GM21526 (cell line): ENCODE results near the gene HS3ST6.
"Not testable (repeated sequence)": the region's sequence is repeated elsewhere in the genome, so short reads cannot be mapped to it uniquely, and the experiment has no call there.

ENCODE experiments used
- ATAC-seq: cut with Tn5 transposase; IDR thresholded peaks from one replicate; pipeline ENCODE4 v1.9.1; 2021; ENCODE audit warnings: moderate library complexity; ENCODE audit not compliant: unreplicated experiment, low FRiP score

Gene HS3ST6

DNA sequence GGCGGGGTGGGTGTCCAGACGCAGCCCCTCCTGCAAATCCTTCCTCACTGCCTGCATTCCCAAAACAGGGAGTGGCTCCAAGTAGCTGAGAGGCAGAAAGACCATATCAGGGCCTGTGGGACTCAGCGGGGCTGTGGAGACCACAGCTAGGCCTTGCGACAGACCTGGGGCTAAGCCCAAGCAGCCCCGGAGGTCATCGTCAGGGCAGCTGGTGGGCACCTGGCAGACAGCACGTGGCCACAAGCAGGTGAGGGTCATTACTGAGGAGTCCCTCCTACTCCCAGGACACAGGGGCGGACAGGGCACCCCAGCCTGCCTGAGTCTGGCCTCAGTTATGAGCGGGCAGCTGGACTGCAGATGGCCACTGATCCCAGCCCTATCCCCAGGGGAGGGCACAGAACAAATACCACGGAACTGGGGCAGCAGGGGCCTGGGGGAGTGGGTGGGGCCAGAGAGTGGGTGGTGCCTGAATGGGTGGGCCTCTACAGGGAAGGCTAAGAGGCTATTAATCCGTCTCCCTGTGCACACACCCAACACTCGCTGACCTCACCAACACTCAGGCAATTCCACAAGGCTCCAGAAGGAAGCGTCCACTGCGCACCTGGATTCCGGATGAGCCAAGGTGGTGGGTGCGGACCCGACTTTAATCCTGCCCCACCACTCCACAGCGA is 8.5 kb downstream of the HS3ST6 start:
- no peak for ATAC-seq

DNA sequence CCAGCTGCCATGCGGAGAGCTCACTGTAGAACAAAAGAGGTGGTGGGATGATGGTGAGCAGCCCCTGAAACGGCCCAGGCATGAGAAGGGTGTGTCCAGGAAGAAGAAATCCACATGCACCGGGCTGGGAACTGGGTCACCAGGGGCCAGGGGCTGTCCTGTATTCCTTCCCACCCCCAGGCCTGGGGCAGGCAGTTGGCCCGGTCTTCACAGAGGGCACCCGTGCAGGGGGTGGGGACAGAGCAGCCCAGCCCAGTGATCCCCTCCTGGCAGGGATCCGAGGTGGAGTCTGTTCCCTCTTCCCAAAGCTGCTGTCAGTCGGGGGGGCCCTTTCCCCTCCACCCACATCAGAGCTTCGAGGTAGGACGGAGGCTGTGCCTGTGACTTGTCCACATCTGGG is 9.2 kb downstream of the HS3ST6 start:
- no peak for ATAC-seq

DNA sequence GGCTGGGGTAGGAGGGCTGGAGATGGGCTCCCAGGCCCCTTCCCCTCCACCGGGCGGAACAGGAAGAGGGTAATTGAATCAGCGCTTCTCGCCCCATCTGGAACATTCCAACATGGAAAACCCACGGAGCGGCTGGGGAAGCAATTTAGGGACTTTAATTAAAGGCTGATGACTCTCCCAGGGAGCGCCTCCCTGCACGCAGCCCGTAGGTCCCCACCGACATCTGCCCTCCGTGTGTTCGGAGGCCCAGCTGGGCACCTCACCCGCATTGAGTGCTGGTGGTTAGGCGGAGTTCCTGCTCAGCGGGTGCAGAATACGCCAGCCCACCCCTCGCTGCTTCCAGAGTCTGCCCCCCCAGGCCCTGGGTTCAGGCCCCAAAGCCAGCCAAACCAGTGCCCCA is 10.0 kb downstream of the HS3ST6 start:
- no peak for ATAC-seq

DNA sequence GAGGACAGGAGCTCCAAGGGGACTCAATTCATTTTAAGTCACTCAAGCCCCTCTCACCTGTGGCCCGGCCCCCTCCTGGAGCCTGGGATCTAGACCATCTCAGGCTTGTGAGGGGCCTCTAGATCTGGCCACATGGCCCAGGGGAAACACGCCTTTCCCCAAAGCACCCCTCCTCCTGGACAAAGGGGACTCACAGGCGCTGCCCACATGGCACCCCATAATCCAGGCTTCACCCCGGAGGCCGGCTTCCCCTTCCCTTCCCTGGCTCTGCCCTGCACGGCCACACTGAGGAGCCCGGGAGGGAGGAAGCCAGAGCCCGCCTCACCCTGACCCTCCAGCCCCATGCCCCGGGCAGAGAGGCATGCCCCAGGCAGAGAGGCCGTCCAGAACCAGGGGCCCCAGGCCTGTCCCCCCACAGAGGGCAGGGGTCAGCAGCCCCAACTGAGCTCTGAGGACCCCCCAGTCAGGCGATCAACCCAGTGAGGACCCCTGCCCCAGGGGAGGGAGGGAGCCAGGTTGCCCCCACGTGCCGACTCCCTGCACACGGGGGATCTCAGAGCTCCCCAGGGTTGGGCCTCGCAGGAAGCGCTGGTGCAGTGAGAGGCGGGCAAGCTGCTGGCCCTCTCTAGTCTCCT is 10.9 kb downstream of the HS3ST6 start:
- no peak for ATAC-seq

DNA sequence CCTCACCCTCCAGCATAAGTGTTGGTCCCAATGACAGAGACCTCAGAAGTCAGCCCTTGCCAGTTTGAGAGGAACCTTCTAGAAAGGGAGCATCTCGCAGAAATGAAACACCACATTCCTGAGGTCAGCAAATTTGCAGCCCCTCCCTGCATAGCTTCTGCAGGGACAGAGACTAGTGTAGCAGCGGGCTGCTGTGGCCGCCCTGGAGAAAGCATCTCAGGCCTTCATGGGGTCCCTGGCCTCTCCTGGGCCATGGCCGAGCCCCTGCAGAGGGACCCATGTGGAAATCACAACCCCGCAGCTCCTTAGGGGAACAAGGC is 11.4 kb downstream of the HS3ST6 start:
- ATAC-seq: no peak

DNA sequence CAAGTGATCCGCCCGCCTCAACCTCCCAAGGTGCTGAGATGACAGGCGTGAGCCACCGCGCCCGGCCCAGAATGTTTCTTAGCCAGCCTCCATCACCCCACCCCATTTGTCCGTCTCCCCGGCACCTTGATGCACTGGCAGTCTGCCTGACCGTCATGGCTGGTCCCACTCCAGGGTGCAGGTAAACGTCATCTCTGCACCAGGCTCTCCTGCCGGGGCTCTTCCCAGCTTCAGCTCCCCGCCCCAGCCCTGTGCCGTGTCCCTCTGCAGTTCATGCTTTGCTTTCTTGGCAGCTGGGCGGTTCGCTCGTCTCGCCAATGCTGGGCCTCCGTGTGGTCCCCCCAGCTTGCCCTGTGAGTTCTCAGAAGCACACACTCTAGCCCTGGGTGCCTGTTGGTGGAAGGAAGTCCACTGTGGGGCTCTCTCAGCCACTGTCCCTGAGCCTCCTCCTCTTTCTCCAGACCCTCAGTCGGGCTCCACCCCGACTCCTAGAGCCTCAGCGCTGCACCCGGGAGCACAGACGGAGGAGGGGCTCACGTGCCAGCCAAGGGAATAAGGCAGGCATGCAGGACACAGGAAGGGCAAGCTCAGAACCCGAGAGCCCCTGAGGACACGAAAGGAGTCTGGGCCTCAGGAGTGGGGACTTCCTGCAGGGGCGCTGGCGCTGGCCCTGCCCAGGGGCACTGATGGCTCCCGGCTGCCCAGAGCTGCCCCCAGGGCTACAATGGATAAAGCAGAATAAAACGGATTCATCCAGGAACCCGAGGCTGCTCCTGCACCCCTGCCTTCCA is 12.0 kb downstream of the HS3ST6 start:
- no peak for ATAC-seq

DNA sequence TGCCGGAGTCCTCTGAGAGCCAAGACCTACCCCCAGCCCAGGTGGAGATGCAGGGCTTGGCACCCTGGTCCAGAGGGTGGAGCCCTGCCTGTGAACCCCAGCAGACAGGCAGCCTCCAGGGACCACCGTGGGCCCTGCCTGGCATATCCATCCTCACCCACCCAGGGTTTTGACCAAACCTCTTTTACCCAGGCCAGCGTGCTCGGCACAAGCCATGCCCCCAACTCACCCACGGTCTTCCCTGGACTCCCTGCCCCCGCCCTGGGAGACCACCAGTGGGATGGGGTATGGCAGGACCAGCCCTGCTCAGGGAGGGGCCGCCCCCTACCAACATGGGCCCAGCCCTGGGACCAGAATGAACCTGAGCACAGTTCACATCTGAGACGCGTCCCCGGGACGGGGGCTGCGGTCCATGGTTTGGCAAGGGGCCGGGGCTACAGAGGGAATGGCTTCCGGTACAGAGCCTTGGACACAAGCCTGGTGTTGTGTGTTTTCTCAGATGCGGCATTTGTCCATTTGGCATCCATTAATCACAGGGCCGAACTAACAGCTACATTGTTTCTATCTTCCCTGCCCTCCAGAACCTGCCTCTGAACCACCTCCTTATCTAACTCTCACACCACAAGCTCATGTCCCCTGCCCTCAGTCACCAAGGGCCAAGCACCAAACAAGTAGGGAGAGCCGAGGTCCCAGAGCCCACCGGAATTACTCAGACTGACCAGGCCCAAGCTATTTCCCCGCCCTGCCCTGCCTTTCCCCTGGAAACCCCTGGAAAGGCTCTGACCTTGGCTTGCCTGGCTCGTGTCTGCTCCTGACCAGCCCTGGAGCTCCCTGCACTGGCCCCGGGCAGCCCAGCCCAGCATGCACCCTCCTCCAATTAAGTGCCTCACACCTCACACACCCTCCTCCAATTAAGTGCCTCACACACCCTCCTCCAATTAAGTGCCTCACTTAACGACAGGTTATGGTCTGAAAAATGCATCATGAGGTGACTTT is 14.1 kb downstream of the HS3ST6 start:
- ATAC-seq: no peak

DNA sequence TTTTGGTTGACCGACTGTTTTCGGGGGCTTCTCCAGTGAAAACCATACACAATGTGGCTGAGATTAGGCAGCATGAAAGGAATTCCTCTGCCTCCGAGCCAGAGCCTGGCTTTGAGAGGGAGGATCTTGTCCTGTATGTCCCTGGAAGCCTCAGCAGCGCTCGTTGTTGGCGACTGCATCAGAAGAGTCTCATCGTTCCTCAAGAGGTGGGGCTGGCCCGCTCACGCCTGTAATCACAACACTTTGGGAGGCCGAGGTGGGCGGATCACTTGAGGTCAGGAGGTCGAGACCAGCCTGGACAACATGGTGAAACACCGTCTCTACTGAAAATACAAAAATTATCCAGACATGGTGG is 15.0 kb downstream of the HS3ST6 start:
- no peak for ATAC-seq

DNA sequence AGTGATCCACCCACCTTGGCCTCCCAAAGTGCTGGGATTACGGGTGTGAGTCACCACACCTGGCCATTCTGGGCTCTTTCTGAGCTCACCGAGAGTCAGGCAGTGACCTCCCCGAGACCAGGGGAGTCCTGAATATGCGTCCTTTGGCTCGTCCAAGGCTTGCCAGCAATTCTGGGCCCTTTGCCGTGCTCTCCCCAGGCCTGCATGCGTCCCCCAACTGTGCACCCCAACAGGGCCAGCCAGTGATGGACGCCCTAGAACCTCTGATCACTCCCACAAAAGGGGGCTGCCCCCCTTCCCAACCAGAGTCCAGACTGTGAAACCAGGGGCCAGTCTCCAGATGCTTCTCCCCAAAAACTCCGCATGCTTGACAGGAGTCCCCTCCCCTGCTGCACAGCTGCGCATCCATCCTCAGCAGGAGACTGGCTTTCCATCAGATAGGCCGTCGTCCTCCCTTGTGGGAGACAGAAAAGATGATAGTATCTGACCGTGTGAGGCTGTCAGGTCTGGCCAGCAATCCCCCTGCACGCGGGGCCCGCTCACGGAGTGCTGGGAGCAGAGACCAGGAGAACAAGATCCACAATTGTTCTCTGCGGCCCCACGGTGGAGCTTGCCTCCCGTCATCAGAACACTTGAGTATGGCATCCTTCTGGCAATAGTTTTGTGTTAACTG is 15.5 kb downstream of the HS3ST6 start:
- ATAC-seq: no peak

DNA sequence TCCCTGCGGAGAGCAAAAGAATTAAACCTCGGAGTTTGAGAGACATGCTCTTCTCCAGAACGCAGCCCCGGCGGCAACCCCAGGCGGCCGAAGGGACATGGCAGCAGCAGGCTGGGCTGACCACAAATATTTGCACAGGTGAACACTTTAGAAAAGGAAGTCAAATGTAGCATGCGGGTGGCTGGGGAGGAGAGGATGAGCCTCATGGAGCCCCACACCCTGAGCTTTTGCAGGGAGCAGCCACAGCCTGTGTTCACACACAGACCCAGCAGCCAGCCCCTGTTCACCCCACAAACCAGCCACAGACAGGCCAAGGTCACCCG is 17.8 kb downstream of the HS3ST6 start:
- ATAC-seq: no peak

DNA sequence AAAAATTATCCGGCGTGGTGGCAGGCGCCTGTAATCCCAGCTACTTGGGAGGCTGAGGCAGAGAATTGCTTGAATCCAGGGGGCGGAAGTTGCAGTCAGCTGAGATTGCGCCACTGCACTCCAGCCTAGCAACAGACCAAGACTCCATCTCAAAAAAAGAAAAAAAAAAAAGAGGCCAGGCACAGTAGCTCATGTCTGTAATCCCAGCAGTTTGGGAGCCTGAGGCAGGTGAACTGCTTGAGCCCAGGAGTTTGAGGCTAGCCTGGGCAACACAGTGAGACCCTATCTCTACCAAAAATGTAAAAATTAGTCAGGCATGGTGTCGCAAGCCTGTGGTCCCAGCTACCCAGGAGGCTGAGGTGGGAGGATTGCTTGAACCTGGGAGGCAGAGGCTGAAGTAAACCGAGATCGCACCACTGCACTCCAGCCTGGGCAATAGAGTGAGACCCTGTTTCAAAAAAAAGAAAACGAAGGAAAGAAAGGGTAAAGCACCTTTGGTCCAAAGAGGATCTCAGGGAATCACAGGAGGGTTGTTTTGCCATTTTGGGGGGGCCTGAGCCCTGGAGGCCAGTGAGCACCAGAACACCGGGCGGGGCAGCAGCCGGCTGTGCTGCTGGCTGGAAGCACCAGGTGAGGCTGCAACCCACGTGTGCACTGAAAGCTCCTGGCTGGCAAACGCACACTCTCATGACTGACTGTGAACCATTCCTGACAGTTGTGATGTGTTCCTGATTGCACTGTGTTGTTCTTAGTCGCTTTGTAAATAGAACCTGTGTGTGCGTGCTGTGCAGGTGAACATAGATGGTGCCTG is 18.4 kb downstream of the HS3ST6 start:
- no peak for ATAC-seq

DNA sequence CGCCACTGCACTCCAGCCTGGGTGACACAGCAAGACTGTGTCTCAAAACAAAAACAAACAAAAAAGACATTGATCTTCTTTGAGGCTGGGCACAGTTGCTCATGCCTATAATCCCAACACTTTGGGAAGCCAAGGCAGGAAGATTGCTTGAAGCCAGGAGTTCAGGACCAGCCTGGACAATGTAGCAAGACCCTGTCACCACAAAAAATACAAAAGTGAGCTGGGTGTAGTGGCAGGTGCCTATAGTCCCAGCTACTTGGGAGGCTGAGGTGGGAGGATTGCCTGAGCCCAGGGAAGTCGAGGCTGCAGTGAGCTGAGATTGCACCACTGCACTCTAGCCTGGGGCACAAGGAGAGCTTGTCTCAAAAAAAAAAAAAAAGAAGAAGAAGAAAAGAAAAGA is 20.5 kb downstream of the HS3ST6 start:
- not testable (repeated sequence) for ATAC-seq

DNA sequence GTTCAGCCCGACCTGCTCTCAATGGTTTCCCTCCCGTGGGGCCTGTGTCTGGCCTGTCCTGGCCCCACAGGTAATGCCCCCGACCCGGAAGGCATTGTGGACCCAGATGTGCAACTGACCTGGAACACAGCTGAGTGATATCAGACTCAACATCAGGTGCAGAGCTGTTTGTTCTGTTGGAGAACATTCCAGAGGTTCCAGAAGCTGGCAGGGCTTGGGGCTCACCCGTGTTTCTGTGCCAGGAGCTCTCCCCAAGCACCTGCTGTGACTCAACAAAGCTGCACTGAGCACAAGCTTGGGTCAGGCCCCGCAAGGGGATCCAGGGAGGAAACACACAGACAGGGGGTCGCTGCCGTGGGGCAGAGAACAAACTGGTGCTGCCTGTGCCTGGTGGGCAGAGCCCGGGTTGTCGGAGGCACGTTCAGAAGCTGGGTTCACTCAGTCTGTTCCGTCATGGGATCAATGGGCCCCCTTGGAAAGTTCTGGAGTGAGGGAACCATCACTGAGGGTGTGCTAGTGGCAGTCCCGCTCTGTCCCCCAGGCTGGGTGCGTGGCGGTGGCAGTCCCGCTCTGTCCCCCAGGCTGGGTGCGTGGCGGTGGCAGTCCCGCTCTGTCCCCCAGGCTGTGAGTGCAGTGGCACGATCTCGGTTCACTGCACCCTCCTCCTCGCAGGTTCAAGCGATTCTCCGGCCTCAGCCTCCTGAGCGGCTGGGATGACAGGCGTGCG is 22.1 kb downstream of the HS3ST6 start:
- no peak for ATAC-seq

DNA sequence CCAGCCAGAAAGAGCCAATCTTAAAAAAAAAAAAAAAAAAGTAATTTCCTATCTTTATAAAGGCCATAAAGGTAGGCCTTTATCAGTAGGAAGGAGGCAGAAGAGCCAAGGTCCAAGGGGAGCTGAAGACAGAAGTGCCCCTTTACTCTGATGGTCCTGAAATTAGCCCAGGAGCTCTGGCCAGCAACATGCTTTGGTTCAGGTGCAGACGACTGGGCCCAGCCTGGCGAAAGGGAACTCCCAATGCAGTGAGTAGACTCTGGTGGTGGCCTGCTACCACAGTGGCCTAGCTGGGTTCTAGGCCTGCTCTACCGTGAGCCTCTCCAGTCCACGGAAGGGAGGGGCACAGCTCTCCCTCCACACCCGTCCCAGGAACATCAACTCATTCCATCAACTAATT is 23.1 kb downstream of the HS3ST6 start:
- ATAC-seq: no peak

DNA sequence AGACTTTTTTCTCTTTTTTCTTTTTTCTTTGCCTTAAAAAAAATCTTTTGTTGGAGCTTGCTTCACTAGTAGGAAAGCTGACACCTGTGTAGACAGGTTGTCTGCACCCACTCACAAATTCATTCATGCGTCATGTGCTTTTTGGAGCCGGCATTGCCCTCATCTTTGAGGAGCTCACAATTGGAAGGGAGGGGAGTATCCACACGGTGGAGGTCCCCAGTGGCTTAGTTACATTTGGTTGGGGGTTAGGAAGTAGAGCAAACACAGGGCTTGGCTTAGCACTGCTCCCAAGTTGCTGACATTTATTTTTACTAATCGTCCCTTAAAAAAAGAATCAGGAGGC is 27.5 kb downstream of the HS3ST6 start:
- ATAC-seq: no peak

DNA sequence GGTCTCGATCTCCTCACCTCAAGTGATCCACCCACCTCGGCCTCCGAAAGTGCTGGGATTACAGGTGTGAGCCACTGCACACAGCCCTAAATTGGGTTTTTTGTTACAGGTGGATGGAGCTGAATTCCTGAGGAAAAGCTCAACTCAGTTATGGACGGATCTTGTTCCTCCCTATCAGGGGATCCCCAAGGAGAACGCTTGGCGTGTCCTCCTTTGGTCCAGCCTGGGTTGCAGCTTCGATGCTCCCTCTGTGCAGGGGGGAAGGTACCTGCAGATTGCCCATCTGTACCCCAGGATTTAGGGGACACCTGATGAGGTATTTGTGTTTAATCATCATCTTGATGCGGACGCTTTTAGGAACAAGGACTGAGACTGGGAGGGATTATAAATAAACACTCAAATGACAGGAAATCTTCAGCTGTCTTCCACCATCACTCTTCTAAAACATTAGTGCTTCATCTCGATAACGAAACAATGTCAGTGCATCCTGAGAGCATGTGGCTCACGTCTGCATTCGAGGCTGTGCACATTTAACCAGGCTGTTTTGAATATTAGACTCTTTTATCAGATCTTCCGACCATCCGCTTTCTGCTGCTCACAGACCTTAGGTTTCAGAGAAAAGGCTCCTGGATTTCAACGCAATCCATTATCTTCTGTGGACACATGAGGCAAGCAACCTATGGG is 28.0 kb downstream of the HS3ST6 start:
- no peak for ATAC-seq

DNA sequence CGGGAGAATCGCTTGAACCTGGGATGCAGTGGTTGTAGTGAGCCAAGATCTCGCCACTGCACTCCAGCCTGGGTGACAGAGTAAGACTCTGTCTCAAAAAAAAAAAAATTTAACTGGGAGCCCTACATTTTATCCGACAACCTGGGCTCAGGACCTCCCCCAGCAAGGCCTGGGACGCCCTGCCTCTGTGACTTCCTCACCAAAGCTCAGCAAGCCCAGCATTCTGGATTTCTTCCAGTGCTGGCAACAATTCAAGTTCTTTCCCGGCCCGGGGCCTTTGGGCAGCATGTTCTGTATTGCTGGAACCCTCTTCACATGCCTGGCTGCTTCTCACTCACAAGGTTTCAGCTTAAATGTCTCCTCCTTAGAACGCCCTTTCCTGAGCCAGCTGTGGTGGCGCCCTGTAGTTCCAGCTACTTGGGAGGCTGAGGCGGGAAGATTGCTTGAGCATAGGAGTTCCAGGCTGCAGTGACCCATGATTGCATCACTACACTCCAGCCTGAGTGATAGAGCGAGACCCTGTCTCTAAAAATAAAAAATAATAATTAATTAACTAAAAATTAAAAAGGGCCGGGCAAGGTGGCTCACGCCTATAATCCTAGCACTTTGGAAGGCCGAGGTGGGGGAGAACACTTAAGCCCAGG is 30.4 kb downstream of the HS3ST6 start:
- no peak for ATAC-seq

DNA sequence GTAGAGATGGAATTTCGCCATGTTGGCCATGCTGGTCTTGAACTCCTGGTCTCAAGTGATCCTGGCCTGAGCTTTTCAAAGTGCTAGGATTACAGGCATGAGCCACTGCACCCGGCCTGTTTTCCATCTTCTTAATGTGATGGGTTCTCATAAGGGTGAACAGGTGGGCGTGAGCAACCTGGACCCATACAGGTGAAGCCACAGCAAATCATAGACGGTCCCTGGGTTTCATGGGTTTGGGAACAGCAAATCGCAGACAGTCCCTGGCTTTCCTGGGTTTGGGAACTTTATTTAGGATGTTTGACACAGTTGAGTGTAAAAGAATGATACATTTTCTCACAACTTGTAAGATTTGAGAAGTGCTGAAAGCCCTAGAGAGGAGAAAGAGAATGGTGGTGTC is 33.3 kb downstream of the HS3ST6 start:
- no peak for ATAC-seq
